Measurements from ENCODE around the gene CFAP53.
A peak's percentile ranks its signal among the peaks of the same experiment; 100 is the strongest.

CFAP53 gene

DNA sequence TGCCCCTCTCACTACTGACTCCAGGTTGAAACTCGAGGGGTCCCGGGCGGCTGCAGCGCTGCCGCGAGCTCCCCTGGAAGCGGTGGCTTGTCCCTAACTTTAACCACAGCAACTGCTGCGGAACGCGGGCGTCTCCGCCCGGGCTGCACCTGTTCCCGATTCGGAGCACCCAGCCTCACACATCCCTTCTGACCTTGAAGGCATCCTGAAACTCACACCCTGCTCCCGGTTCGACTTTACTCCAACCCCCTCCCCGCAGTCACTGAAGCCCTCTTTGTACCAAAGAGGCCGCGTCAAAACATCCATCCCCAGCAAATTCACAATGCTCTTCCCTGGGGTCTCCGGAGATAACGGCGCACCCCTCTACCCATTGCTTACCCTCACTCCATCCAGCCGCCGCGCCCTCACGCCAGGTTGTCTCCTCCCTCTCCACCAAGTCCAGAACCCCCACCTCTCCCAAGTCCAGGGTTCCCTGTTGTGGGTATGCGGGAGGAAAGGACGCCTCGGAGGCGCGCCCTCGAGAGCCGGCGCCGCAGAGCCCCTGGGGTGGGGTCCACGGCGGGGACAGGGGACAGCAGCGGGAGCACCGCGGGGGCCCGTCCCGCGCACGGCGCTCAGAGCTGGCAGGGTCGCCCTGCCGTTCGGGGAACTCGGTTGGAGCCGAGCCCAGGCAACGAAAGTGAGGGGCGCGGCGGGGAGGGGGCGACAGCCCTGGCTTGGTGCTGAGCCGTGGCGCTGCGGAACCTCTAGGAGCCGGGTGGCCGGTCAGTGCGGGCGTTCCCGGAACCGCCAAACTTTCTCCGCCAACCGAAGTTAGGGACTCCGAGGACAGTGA is 72.3 kb downstream of the CFAP53 start:
- Histone ChIP-seq H3K27me3 (peaks cover 100% of the 10 kb centered on the region), H3K9me3 (no peaks in the 10 kb centered on the region), H3K4me1 (ENCODE audit: control insufficient read depth in 1 of 2, insufficient read depth in 1 of 2, low read depth in 1 of 2, low read length in 1 of 2) (peaks cover 0 to 6% of the 10 kb centered on the region in 2 experiments), H3K27ac (no peak overlapping the region), H3K4me3 (ENCODE audit: low read depth in 1 of 2, low read length in 1 of 2) (peak overlapping the region in 1 of 2 experiments; percentile 29), H3K36me3 (no peaks in the 10 kb centered on the region)
- TF ChIP-seq, protein P1, sequence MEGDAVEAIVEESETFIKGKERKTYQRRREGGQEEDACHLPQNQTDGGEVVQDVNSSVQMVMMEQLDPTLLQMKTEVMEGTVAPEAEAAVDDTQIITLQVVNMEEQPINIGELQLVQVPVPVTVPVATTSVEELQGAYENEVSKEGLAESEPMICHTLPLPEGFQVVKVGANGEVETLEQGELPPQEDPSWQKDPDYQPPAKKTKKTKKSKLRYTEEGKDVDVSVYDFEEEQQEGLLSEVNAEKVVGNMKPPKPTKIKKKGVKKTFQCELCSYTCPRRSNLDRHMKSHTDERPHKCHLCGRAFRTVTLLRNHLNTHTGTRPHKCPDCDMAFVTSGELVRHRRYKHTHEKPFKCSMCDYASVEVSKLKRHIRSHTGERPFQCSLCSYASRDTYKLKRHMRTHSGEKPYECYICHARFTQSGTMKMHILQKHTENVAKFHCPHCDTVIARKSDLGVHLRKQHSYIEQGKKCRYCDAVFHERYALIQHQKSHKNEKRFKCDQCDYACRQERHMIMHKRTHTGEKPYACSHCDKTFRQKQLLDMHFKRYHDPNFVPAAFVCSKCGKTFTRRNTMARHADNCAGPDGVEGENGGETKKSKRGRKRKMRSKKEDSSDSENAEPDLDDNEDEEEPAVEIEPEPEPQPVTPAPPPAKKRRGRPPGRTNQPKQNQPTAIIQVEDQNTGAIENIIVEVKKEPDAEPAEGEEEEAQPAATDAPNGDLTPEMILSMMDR (IDR thresholded peaks at IDR 0.05) = no peak

DNA sequence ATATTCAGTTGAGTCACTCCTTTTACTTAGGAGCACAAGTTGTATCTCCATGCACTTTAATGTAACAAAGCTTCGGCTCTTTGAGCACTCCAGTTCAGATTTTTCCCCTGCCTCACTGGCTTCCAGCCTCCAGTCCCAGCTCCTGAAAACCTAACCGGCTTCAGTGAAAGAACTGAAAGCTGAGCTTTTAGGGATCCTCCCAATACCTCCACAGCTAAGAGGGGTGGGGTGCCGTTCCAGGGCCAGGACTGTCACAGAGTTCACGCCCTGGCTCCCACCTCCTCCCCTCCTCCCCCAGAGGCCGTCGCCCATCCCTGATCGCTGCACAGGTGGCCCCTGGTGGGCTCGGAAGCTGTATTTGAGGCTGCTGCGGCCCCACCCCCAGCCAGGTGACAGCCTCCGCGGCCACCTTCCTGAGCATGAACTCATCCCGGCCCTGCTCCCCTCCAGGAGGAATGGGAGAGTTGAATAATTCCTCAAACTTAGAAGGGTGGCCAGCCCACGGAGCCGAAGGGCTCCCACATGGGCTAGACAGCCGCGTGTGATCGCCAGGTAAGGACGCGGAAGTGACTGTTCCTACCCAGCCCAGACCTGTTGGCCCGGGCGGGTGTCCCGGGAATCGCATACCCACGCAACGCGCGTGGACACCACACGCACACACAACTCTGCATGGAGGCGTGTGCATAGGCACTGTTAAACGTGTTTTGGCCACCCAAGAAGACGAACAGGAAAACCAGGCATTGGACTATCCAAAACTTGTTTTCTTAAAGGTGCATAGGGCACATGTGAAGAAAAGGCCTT is 73.1 kb downstream of the CFAP53 start:
- Histone ChIP-seq H3K36me3 (no peaks in the 10 kb centered on the region), H3K4me3 (ENCODE audit: low read depth in 1 of 2, low read length in 1 of 2) (no peak overlapping the region), H3K9me3 (no peaks in the 10 kb centered on the region), H3K27ac (no peak overlapping the region), H3K4me1 (ENCODE audit: control insufficient read depth in 1 of 2, insufficient read depth in 1 of 2, low read depth in 1 of 2, low read length in 1 of 2) (peaks cover 0 to 6% of the 10 kb centered on the region in 2 experiments), H3K27me3 (peaks cover 97% of the 10 kb centered on the region)
- TF ChIP-seq, protein P1 (IDR thresholded peaks at IDR 0.05) = no peak

DNA sequence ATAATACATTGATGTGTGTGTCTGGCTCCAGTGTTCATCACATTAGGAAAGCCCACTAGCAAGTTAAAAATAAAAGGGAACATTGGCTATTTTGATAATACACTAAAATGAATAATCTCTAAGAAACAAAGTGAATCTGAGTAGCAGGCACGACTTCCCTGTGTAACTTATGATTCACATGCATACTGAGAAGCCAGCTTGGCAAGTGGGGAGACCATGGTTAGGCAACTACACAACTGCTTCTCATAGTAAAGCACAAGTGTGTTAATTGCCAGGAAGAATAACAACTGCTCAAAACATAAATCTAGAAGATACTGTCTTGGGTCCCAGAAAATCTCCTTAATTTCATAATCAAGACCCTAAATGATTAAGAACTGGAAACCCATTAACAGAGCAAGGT is 75.4 kb downstream of the CFAP53 start:
- Histone ChIP-seq H3K27ac (no peak overlapping the region), H3K27me3 (peaks cover 97% of the 10 kb centered on the region), H3K4me3 (ENCODE audit: low read depth in 1 of 2, low read length in 1 of 2) (no peak overlapping the region), H3K36me3 (no peaks in the 10 kb centered on the region), H3K4me1 (ENCODE audit: control insufficient read depth in 1 of 2, insufficient read depth in 1 of 2, low read depth in 1 of 2, low read length in 1 of 2) (peaks cover 0 to 6% of the 10 kb centered on the region in 2 experiments), H3K9me3 (no peaks in the 10 kb centered on the region)
- TF ChIP-seq, protein P1 (IDR thresholded peaks at IDR 0.05) = no peak

DNA sequence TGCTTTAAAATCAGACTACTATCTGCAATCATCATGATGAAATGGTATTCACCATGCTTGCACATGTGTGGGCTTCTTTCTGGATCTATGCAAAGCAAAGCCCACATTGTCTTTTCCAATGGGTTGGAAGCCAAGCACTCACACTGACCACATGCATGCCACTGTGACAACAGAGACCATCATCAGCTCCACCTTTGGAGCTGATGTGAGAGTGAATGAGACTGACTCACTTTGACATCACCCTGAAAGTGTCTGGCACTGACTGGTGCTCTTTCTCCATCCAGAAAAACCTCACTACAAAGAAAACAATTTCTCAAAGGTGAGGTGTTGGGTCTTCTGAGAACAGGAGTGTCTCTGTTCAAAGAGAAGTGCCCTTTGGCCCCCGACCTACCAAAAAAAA is 76.1 kb downstream of the CFAP53 start:
- Histone ChIP-seq H3K9me3 (no peaks in the 10 kb centered on the region), H3K36me3 (no peaks in the 10 kb centered on the region), H3K4me3 (ENCODE audit: low read depth in 1 of 2, low read length in 1 of 2) (no peak overlapping the region), H3K4me1 (ENCODE audit: control insufficient read depth in 1 of 2, insufficient read depth in 1 of 2, low read depth in 1 of 2, low read length in 1 of 2) (peaks cover 0 to 6% of the 10 kb centered on the region in 2 experiments), H3K27me3 (peaks cover 97% of the 10 kb centered on the region), H3K27ac (no peak overlapping the region)
- TF ChIP-seq, protein P1 (IDR thresholded peaks at IDR 0.05) = no peak

DNA sequence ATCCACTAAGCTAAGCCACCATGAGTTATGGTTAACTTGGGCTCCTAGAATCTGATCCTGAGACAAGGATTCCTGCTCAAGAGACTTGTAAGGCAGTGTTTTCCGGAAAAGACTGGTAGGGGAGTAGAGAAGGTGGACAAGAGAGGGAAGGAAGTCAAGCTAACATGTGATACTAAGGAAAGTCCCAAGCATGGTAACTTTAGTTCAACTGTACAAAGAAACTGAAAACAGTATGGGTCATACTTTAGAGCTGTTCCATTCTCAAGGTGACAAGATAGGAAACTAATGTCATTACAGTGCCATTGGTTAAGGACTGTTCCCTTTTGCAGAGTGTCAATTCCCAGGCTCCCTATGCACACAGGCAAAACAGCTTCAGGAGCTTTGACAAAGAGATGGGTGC is 77.1 kb downstream of the CFAP53 start:
- Histone ChIP-seq H3K36me3 (no peaks in the 10 kb centered on the region), H3K27ac (no peak overlapping the region), H3K4me1 (ENCODE audit: control insufficient read depth in 1 of 2, insufficient read depth in 1 of 2, low read depth in 1 of 2, low read length in 1 of 2) (no peaks in the 10 kb centered on the region), H3K27me3 (peaks cover 96% of the 10 kb centered on the region), H3K4me3 (ENCODE audit: low read depth in 1 of 2, low read length in 1 of 2) (no peak overlapping the region), H3K9me3 (no peaks in the 10 kb centered on the region)
- TF ChIP-seq, protein P1 (IDR thresholded peaks at IDR 0.05) = no peak

All from neutrophil (primary cell).